Measurements from ENCODE around the gene GADL1.

GADL1 gene

DNA sequence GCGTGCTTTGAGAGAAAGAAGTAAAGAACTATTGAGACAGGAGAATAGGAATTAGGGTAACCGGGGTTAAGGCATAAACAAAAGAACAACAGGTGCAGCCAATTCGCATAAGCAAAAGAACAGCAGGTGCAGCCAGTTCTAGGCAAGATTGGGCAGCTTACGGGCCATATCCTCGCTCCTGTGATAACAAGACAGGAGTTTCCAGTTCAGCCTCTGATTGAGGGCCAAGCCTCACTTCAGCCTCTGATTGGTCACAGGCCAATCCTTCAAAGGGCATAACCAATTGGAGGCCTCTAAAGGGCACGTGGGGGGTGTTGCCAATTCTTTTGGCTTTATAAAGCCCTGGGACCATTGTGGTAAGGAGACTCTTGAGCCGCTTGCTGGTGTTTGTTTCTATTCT is 143.5 kb downstream of the GADL1 start:
- no peaks in the 10 kb centered on the region for H3F3A ChIP-seq (ENCODE audit: insufficient read depth, low read length)
- H3K27me3 ChIP-seq (replicated peaks; ENCODE audit: insufficient read depth, low read length), result no peaks in the 10 kb centered on the region
- no peak overlapping the region for H3K4me3 ChIP-seq (ENCODE audit: low read length)
- H3K9ac ChIP-seq (ENCODE audit: low read length), result no peak overlapping the region
- no peaks in the 10 kb centered on the region for H4K20me1 ChIP-seq (ENCODE audit: insufficient read depth, low read length)
- no peaks in the 10 kb centered on the region for H3K36me3 ChIP-seq (replicated peaks; ENCODE audit: insufficient read depth, low read length)
- no peaks in the 10 kb centered on the region for H3K9me3 ChIP-seq (replicated peaks; ENCODE audit: insufficient read depth, low read length)
- no peak for DNase-seq
- H3K4me2 ChIP-seq (ENCODE audit: low read depth, low read length), result no peak overlapping the region
- no peak overlapping the region for H2AFZ ChIP-seq (ENCODE audit: low read length)
- H3K27ac ChIP-seq (ENCODE audit: low read length), result no peak overlapping the region
- no peak for TF ChIP-seq EZH2 (optimal IDR thresholded peaks at IDR 0.05; ENCODE audit: low read depth, low read length)
- no peak for TF ChIP-seq EZH2phosphoT487 (IDR thresholded peaks at IDR 0.05; ENCODE audit: low read length)
- TF ChIP-seq, protein P1, sequence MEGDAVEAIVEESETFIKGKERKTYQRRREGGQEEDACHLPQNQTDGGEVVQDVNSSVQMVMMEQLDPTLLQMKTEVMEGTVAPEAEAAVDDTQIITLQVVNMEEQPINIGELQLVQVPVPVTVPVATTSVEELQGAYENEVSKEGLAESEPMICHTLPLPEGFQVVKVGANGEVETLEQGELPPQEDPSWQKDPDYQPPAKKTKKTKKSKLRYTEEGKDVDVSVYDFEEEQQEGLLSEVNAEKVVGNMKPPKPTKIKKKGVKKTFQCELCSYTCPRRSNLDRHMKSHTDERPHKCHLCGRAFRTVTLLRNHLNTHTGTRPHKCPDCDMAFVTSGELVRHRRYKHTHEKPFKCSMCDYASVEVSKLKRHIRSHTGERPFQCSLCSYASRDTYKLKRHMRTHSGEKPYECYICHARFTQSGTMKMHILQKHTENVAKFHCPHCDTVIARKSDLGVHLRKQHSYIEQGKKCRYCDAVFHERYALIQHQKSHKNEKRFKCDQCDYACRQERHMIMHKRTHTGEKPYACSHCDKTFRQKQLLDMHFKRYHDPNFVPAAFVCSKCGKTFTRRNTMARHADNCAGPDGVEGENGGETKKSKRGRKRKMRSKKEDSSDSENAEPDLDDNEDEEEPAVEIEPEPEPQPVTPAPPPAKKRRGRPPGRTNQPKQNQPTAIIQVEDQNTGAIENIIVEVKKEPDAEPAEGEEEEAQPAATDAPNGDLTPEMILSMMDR (IDR thresholded peaks at IDR 0.05; ENCODE audit: low read length), result no peak
- no peaks in the 10 kb centered on the region for H3K79me2 ChIP-seq (ENCODE audit: low read length)
- H3K4me1 ChIP-seq (ENCODE audit: low read length), result no peaks in the 10 kb centered on the region
- H3K9me2 ChIP-seq (replicated peaks; ENCODE audit: insufficient read depth, low read length), result no peaks in the 10 kb centered on the region

DNA sequence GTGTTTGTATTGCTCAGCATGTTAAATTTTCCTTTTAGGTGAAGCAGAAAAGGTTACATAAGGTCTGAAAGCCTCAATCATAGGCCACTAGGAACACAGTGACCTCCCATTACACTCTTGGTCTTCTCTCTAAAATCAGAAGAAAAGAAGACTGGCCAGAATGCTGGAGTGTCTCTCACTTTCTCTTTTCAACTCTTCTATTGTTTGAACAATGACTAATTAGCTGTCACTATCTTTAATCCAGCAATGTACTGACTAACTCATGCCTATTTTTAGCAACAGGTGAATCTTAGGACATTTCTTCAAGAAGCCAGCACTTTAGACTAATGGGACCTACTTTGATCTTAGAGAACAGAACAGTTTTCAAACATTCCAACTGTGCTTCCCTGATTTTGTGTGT is 145.2 kb downstream of the GADL1 start:
- Histone ChIP-seq H3K4me1 (ENCODE audit: low read length) (no peaks in the 10 kb centered on the region), H3K4me2 (ENCODE audit: low read depth, low read length) (no peak overlapping the region), H2AFZ (ENCODE audit: low read length) (no peak overlapping the region), H3K79me2 (ENCODE audit: low read length) (no peaks in the 10 kb centered on the region), H3K9me2 (replicated peaks; ENCODE audit: insufficient read depth, low read length) (no peaks in the 10 kb centered on the region), H3K36me3 (replicated peaks; ENCODE audit: insufficient read depth, low read length) (no peaks in the 10 kb centered on the region), H3K9ac (ENCODE audit: low read length) (no peak overlapping the region), H3K4me3 (ENCODE audit: low read length) (no peak overlapping the region), H3K27me3 (replicated peaks; ENCODE audit: insufficient read depth, low read length) (no peaks in the 10 kb centered on the region), H3K27ac (ENCODE audit: low read length) (no peak overlapping the region), H3F3A (ENCODE audit: insufficient read depth, low read length) (no peaks in the 10 kb centered on the region), H3K9me3 (replicated peaks; ENCODE audit: insufficient read depth, low read length) (no peaks in the 10 kb centered on the region), H4K20me1 (ENCODE audit: insufficient read depth, low read length) (no peaks in the 10 kb centered on the region)
- DNase-seq, result no peak
- TF ChIP-seq, protein P1 (IDR thresholded peaks at IDR 0.05; ENCODE audit: low read length), result no peak
- no peak for TF ChIP-seq EZH2 (optimal IDR thresholded peaks at IDR 0.05; ENCODE audit: low read depth, low read length)

DNA sequence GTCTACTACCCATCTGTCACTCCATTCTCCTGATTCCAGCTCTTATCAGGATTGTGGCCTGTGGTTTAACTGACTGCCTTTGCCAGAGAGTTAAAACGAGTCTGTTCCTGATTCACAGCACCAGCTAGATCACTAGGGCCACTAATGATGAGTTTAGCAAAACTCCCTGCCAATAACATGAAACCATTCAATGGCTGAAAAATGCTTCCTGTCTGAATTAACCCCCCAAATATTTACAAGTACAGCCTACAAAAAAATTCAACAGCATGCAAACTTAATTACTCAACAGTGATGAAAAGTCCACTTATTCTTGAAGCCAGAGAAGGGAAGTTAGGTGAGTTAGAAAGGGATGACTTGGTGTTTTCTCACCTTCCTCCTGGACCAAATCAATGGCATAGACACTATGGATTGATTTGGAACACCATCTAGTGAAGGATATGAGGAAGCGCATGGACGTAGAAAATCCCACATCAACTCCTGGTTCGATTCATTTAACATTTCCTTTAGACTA is 146.6 kb downstream of the GADL1 start:
- Histone ChIP-seq H3K4me1 (ENCODE audit: low read length) (no peaks in the 10 kb centered on the region; the same call in 1 of the 2 replicates), H3K27ac (ENCODE audit: low read length) (no peak overlapping the region), H4K20me1 (ENCODE audit: insufficient read depth, low read length) (no peaks in the 10 kb centered on the region), H2AFZ (ENCODE audit: low read length) (no peak overlapping the region), H3K79me2 (ENCODE audit: low read length) (no peaks in the 10 kb centered on the region), H3K27me3 (replicated peaks; ENCODE audit: insufficient read depth, low read length) (no peaks in the 10 kb centered on the region), H3K9me3 (replicated peaks; ENCODE audit: insufficient read depth, low read length) (no peaks in the 10 kb centered on the region), H3K9me2 (replicated peaks; ENCODE audit: insufficient read depth, low read length) (no peaks in the 10 kb centered on the region), H3K4me3 (ENCODE audit: low read length) (no peak overlapping the region), H3K4me2 (ENCODE audit: low read depth, low read length) (no peak overlapping the region), H3F3A (ENCODE audit: insufficient read depth, low read length) (no peaks in the 10 kb centered on the region), H3K9ac (ENCODE audit: low read length) (no peak overlapping the region), H3K36me3 (replicated peaks; ENCODE audit: insufficient read depth, low read length) (no peaks in the 10 kb centered on the region)
- no peak for TF ChIP-seq EZH2phosphoT487 (IDR thresholded peaks at IDR 0.05; ENCODE audit: low read length)
- TF ChIP-seq EZH2 (optimal IDR thresholded peaks at IDR 0.05; ENCODE audit: low read depth, low read length), result no peak
- TF ChIP-seq, protein P1 (IDR thresholded peaks at IDR 0.05; ENCODE audit: low read length), result no peak
- no peak for DNase-seq
